Smooth muscle cell (in vitro differentiated cells): ENCODE measurements around the gene CNTNAP2. TPM values are rescaled to one million over a fixed set of nuclear protein-coding genes. Genes with fewer than 3 reads are reported as not detected.

ENCODE experiments used
- DNase-seq: peaks from one replicate; lab custom pipeline; 2025; ENCODE audit not compliant: unreplicated experiment; lab: John Stamatoyannopoulos, UW
- H2AFZ ChIP-seq: fragments of 200-600 bp; sonication (generic); 2 replicates; pipeline ENCODE4 v1.6.0; 2016; ENCODE audit warnings: antibody characterized with exemption, low read depth, mild to moderate bottlenecking
- H3F3A ChIP-seq: fragments of 200-600 bp; sonication (generic); 2 replicates; pipeline ENCODE4 v1.6.0; 2017; ENCODE audit warnings: antibody characterized with exemption, low read depth
- H3K27ac ChIP-seq: fragments of 200-600 bp; sonication (generic); 2 replicates; pipeline ENCODE4 v1.5.1; 2016; ENCODE audit warnings: low read depth, mild to moderate bottlenecking
- H3K27me3 ChIP-seq: fragments of 200-600 bp; sonication (generic); 2 replicates; pipeline ENCODE4 v1.6.1; 2016; ENCODE audit warnings: low read depth, mild to moderate bottlenecking
- H3K36me3 ChIP-seq: fragments of 200-600 bp; sonication (generic); 2 replicates; pipeline ENCODE4 v1.5.1; 2016; ENCODE audit warnings: low read depth
- H3K4me1 ChIP-seq: fragments of 200-600 bp; sonication (generic); 2 replicates; pipeline ENCODE4 v1.5.1; 2016; ENCODE audit warnings: low read depth
- H3K4me2 ChIP-seq: fragments of 200-600 bp; sonication (generic); 2 replicates; pipeline ENCODE4 v1.6.0; 2016; ENCODE audit warnings: mild to moderate bottlenecking
- H3K4me3 ChIP-seq: fragments of 200-600 bp; sonication (generic); 2 replicates; pipeline ENCODE4 v1.5.1; 2016; ENCODE audit warnings: mild to moderate bottlenecking
- H3K79me2 ChIP-seq: fragments of 200-600 bp; sonication (generic); 2 replicates; pipeline ENCODE4 v1.6.0; 2016; ENCODE audit warnings: low read depth, mild to moderate bottlenecking
- H3K9ac ChIP-seq: fragments of 200-600 bp; sonication (generic); 2 replicates; pipeline ENCODE4 v1.6.0; 2016; ENCODE audit warnings: low read depth
- H3K9me3 ChIP-seq: fragments of 200-600 bp; sonication (generic); replicated peaks from 2 replicates; pipeline ENCODE4 v1.5.1; 2016; ENCODE audit warnings: low read depth
- H4K20me1 ChIP-seq: fragments of 200-600 bp; sonication (generic); 2 replicates; pipeline ENCODE4 v1.6.0; 2016; ENCODE audit warnings: low read depth
- CTCF ChIP-seq: fragments of 200-600 bp; sonication (generic); IDR thresholded peaks from 2 replicates; pipeline ENCODE4 v1.5.1; 2017; ENCODE audit warnings: borderline replicate concordance, mild to moderate bottlenecking, antibody characterized with exemption; ENCODE audit not compliant: insufficient read depth, poor library complexity, severe bottlenecking
- WGBS: methylation state at CpG from one replicate; pipeline ENCODE4 v1.1.7; 2016; ENCODE audit warnings: low lambda C conversion rate; 5-methylcytosine and 5-hydroxymethylcytosine counted together
- polyA plus RNA-seq: library from polyadenylated mRNA; unstranded; fragments of >200 nt; fragmentation: Nextera tagmentation; extraction: Ambion mirVana; gene quantifications from 2 replicates; pipeline ENCODE4 v1.2.1, GENCODE V29; 2016
- total RNA-seq: library from RNA; depleted of rRNA; stranded (reverse); fragments of >200 nt; gene quantifications from 2 replicates; pipeline ENCODE4 v1.2.3, GENCODE V29; 2014

Gene CNTNAP2
- total and polyA plus RNA-seq, 2 experiments from 2014 or later: 1.7 to 9.0 TPM

GRCh38 chr7:147984265-147984664 is 1867.7 kb downstream of the CNTNAP2 start:
- H4K20me1 ChIP-seq: no peaks in the 10 kb centered on the region
- 92% methylated on average over 2 of the region's 2 CpGs for WGBS
- no peak for TF ChIP-seq CTCF
- H2AFZ ChIP-seq: no peak overlapping the region
- H3F3A ChIP-seq: no peaks in the 10 kb centered on the region
- H3K79me2 ChIP-seq: no peaks in the 10 kb centered on the region
- no peak overlapping the region for H3K4me3 ChIP-seq
- no peak for DNase-seq
- no peaks in the 10 kb centered on the region for H3K27me3 ChIP-seq
- H3K36me3 ChIP-seq: no peaks in the 10 kb centered on the region
- H3K4me1 ChIP-seq: no peaks in the 10 kb centered on the region
- no peaks in the 10 kb centered on the region for H3K9me3 ChIP-seq
- H3K9ac ChIP-seq: no peak overlapping the region
- no peak overlapping the region for H3K4me2 ChIP-seq
- H3K27ac ChIP-seq: no peak overlapping the region

GRCh38 chr7:147990079-147990478 is 1873.5 kb downstream of the CNTNAP2 start:
- no peak overlapping the region for H3K27ac ChIP-seq
- H3K9me3 ChIP-seq: no peaks in the 10 kb centered on the region
- H3K9ac ChIP-seq: no peak overlapping the region
- no peaks in the 10 kb centered on the region for H3K36me3 ChIP-seq
- no peak for TF ChIP-seq CTCF
- no peaks in the 10 kb centered on the region for H3K79me2 ChIP-seq
- DNase-seq: no peak
- H4K20me1 ChIP-seq: no peaks in the 10 kb centered on the region
- no peak overlapping the region for H3K4me2 ChIP-seq
- H3K4me3 ChIP-seq: no peak overlapping the region
- H3K27me3 ChIP-seq: no peaks in the 10 kb centered on the region
- no peaks in the 10 kb centered on the region for H3K4me1 ChIP-seq
- 90% methylated on average over 1 of the region's 1 CpG for WGBS
- no peaks in the 10 kb centered on the region for H3F3A ChIP-seq
- no peak overlapping the region for H2AFZ ChIP-seq

GRCh38 chr7:147990942-147991341 is 1874.3 kb downstream of the CNTNAP2 start:
- no peak for DNase-seq
- H3K79me2 ChIP-seq: no peaks in the 10 kb centered on the region
- no peak overlapping the region for H2AFZ ChIP-seq
- no peaks in the 10 kb centered on the region for H3K4me1 ChIP-seq
- H3K4me3 ChIP-seq: no peak overlapping the region
- TF ChIP-seq CTCF: no peak
- WGBS: 89% methylated on average over 2 of the region's 2 CpGs
- H3K27ac ChIP-seq: no peak overlapping the region
- H3K36me3 ChIP-seq: no peaks in the 10 kb centered on the region
- no peaks in the 10 kb centered on the region for H3F3A ChIP-seq
- no peaks in the 10 kb centered on the region for H3K27me3 ChIP-seq
- H3K4me2 ChIP-seq: no peak overlapping the region
- no peaks in the 10 kb centered on the region for H4K20me1 ChIP-seq
- no peak overlapping the region for H3K9ac ChIP-seq
- no peaks in the 10 kb centered on the region for H3K9me3 ChIP-seq

GRCh38 chr7:147992698-147993097 is 1876.1 kb downstream of the CNTNAP2 start:
- Histone ChIP-seq H3K27ac (no peak overlapping the region), H3K79me2 (no peaks in the 10 kb centered on the region), H2AFZ (no peak overlapping the region), H3K4me2 (no peak overlapping the region), H4K20me1 (no peaks in the 10 kb centered on the region), H3K4me1 (no peaks in the 10 kb centered on the region), H3K36me3 (no peaks in the 10 kb centered on the region), H3F3A (no peaks in the 10 kb centered on the region), H3K4me3 (no peak overlapping the region), H3K9me3 (no peaks in the 10 kb centered on the region), H3K27me3 (no peaks in the 10 kb centered on the region), H3K9ac (no peak overlapping the region)
- TF ChIP-seq CTCF: no peak
- DNase-seq: no peak
- WGBS: 92% methylated on average over 2 of the region's 2 CpGs
